DOHH2 (cell line): ENCODE data around the gene GAREM1.

ENCODE experiments used
- H3F3A ChIP-seq: fragments of 200-600 bp; sonication (generic), shearing (Covaris generic); 2 replicates; pipeline ENCODE4 v1.6.0; 2016; ENCODE audit warnings: antibody characterized with exemption, mild to moderate bottlenecking; ENCODE audit not compliant: control insufficient read depth, insufficient read depth
- H3K27ac ChIP-seq: fragments of 200-600 bp; sonication (generic); 2 replicates; pipeline ENCODE4 v1.5.1; 2014; ENCODE audit warnings: low read depth, mild to moderate bottlenecking, low read length, moderate library complexity
- H3K27me3 ChIP-seq: fragments of 200-600 bp; sonication (generic); 2 replicates; pipeline ENCODE4 v1.6.1; 2014; ENCODE audit warnings: mild to moderate bottlenecking, low read length, mixed read lengths; ENCODE audit not compliant: control insufficient read depth
- H3K36me3 ChIP-seq: fragments of 200-600 bp; sonication (generic); 2 replicates; pipeline ENCODE4 v1.6.1; 2014; ENCODE audit warnings: mild to moderate bottlenecking, low read length, moderate library complexity, mixed read lengths; ENCODE audit not compliant: control insufficient read depth
- H3K4me1 ChIP-seq: fragments of 200-600 bp; sonication (generic); 2 replicates; pipeline ENCODE4 v1.6.1; 2014; ENCODE audit warnings: mild to moderate bottlenecking, low read length, mixed read lengths; ENCODE audit not compliant: control insufficient read depth
- H3K4me2 ChIP-seq: fragments of 200-600 bp; sonication (generic); 2 replicates; pipeline ENCODE4 v1.6.0; 2014; ENCODE audit warnings: mild to moderate bottlenecking, low read length, moderate library complexity
- H3K4me3 ChIP-seq: fragments of 200-600 bp; sonication (generic); 2 replicates; pipeline ENCODE4 v1.5.1; 2014; ENCODE audit warnings: mild to moderate bottlenecking, low read length, mixed read lengths
- H3K79me2 ChIP-seq: fragments of 200-600 bp; sonication (generic); 2 replicates; pipeline ENCODE4 v1.6.1; 2014; ENCODE audit warnings: mild to moderate bottlenecking, low read length, mixed read lengths; ENCODE audit not compliant: control insufficient read depth
- H3K9me2 ChIP-seq: fragments of 200-600 bp; sonication (generic); replicated peaks from 2 replicates; pipeline ENCODE4 v1.6.1; 2014; ENCODE audit warnings: mild to moderate bottlenecking, low read length, mixed read lengths; ENCODE audit not compliant: control insufficient read depth
- H3K9me3 ChIP-seq: fragments of 200-600 bp; sonication (generic); 2 replicates; pipeline ENCODE4 v1.6.1; 2014; ENCODE audit warnings: antibody characterized with exemption, low read length, mixed read lengths; ENCODE audit not compliant: control insufficient read depth, insufficient read depth
- H4K20me1 ChIP-seq: fragments of 200-600 bp; sonication (generic); 2 replicates; pipeline ENCODE4 v1.6.0; 2014; ENCODE audit warnings: low read depth, mild to moderate bottlenecking, antibody characterized with exemption, low read length, moderate library complexity; ENCODE audit not compliant: control insufficient read depth, insufficient read depth
- EZH2phosphoT487 ChIP-seq: fragments of 200-600 bp; sonication (generic); IDR thresholded peaks from 2 replicates; pipeline ENCODE4 v1.6.1; 2017; ENCODE audit warnings: borderline replicate concordance, mild to moderate bottlenecking, antibody characterized with exemption, low read length, moderate library complexity, mixed read lengths
- TF ChIP-seq, protein P1 (sequence below): fragments of 200-600 bp; sonication (generic); IDR thresholded peaks from one replicate; pipeline ENCODE4 v1.5.1; 2014; ENCODE audit warnings: antibody characterized with exemption, mild to moderate bottlenecking, low read depth, low read length; ENCODE audit not compliant: poor library complexity, severe bottlenecking

GAREM1 gene

DNA sequence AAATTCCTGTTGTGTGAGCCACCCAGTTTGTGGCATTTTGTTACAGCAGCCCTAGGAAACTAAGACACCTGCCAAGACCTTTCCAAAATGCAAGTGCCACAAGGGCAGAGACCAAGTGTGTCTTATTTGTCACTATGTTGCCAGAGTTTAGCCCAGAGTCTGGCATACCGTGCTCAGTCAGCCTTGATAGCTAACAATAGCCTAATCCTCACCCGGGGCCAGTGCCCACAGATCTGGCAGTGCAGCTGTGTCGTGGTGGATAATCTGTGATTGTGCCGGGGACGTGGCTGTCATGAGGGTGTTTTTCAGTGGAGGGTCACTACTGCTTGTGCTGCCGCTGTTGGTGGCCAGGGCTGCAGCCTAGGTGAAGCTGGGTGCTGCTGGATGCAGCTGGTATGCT, 227.3 kb downstream of the GAREM1 start:
- Histone ChIP-seq H3K9me3 (no peaks in the 10 kb centered on the region), H4K20me1 (no peaks in the 10 kb centered on the region), H3K4me2 (no peak overlapping the region)

DNA sequence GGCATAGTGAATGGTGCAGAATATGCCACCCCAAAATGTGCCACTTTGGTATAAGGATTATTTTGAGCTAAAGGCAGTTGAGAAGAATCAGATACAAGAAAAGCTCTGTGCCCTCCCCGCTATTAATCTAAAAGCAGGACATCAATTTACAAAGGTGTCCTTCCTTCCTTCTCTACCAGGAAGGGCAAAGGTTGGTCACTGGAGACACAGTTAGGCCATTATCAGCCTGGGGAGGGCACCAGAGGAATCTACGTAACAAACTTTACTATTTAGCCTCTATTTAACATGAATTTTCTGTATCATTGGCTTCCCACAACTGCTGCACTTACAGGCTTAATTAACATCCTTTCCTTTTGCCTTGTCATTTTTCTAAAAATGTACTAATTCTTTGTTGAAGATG, 228.3 kb downstream of the GAREM1 start:
- Histone ChIP-seq H3K79me2 (no peaks in the 10 kb centered on the region), H3F3A (no peaks in the 10 kb centered on the region), H3K27ac (no peak overlapping the region), H4K20me1 (no peaks in the 10 kb centered on the region), H3K9me2 (no peaks in the 10 kb centered on the region), H3K36me3 (no peaks in the 10 kb centered on the region), H3K9me3 (no peaks in the 10 kb centered on the region), H3K4me3 (no peak overlapping the region), H3K4me1 (no peaks in the 10 kb centered on the region), H3K27me3 (peaks cover 4% of the 10 kb centered on the region; the same call in 1 of the 2 replicates), H3K4me2 (no peak overlapping the region)
- TF ChIP-seq EZH2phosphoT487: no peak
- TF ChIP-seq, protein P1, sequence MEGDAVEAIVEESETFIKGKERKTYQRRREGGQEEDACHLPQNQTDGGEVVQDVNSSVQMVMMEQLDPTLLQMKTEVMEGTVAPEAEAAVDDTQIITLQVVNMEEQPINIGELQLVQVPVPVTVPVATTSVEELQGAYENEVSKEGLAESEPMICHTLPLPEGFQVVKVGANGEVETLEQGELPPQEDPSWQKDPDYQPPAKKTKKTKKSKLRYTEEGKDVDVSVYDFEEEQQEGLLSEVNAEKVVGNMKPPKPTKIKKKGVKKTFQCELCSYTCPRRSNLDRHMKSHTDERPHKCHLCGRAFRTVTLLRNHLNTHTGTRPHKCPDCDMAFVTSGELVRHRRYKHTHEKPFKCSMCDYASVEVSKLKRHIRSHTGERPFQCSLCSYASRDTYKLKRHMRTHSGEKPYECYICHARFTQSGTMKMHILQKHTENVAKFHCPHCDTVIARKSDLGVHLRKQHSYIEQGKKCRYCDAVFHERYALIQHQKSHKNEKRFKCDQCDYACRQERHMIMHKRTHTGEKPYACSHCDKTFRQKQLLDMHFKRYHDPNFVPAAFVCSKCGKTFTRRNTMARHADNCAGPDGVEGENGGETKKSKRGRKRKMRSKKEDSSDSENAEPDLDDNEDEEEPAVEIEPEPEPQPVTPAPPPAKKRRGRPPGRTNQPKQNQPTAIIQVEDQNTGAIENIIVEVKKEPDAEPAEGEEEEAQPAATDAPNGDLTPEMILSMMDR: no peak

More for the DNA sequence above, 227.3 kb downstream of the GAREM1 start:
- Histone ChIP-seq H3K27me3 (peaks cover 6% of the 10 kb centered on the region; the same call in 1 of the 2 replicates), H3K4me1 (no peaks in the 10 kb centered on the region), H3K27ac (no peak overlapping the region), H3K79me2 (no peaks in the 10 kb centered on the region), H3K9me2 (no peaks in the 10 kb centered on the region), H3K36me3 (no peaks in the 10 kb centered on the region), H3K4me3 (no peak overlapping the region), H3F3A (no peaks in the 10 kb centered on the region)
- TF ChIP-seq EZH2phosphoT487: no peak
- TF ChIP-seq, protein P1: no peak

DNA sequence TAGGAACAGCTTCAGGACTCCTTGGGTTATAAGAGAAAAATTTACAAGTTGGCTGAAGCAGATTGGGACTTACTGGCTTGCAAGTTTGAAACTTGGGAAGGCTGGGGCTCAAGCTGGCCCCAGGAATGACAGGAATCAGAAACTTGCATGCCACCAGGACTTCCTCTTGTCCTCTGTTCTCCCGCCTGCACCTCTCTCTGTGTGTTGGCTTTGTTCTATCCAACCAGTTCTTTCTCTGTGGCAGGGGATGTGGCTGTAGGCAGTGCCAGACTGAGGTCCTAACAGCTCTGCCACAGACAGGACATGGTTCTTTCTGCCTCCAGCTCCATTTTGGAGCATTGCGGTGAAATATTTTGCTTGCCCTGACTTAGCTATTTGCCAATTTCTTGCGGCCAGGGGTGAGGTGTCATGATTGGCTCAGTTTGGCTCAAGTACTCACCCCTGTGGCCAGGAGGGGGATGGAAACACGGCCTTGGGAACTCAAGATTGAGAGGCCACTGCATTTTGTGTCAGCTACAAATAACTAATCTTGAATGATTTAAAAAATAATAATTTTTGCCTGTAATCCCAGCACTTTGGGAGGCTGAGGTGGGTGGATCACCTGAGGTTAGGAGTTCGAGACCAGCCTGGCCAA, 231.9 kb downstream of the GAREM1 start:
- H3K79me2 ChIP-seq: no peaks in the 10 kb centered on the region
- no peaks in the 10 kb centered on the region for H3F3A ChIP-seq
- no peak for TF ChIP-seq EZH2phosphoT487
- TF ChIP-seq, protein P1: no peak
- H3K4me3 ChIP-seq: no peak overlapping the region
- no peaks in the 10 kb centered on the region for H4K20me1 ChIP-seq
- peaks cover 4% of the 10 kb centered on the region; the same call in 1 of the 2 replicates for H3K27me3 ChIP-seq
- H3K4me1 ChIP-seq: no peaks in the 10 kb centered on the region
- no peaks in the 10 kb centered on the region for H3K36me3 ChIP-seq
- no peaks in the 10 kb centered on the region for H3K9me3 ChIP-seq
- H3K27ac ChIP-seq: no peak overlapping the region
- H3K9me2 ChIP-seq: no peaks in the 10 kb centered on the region
- H3K4me2 ChIP-seq: no peak overlapping the region
